GM19025 (cell line): ENCODE data around the gene RUSC2.
"Not testable (repeated sequence)": the region's sequence is repeated elsewhere in the genome, so short reads cannot be mapped to it uniquely, and the experiment has no call there.

Source experiments
- ATAC-seq: cut with Tn5 transposase; IDR thresholded peaks from one replicate; pipeline ENCODE4 v1.9.1; 2021; ENCODE audit warnings: mild to moderate bottlenecking, low read depth, moderate library complexity; ENCODE audit not compliant: unreplicated experiment

Gene RUSC2

DNA sequence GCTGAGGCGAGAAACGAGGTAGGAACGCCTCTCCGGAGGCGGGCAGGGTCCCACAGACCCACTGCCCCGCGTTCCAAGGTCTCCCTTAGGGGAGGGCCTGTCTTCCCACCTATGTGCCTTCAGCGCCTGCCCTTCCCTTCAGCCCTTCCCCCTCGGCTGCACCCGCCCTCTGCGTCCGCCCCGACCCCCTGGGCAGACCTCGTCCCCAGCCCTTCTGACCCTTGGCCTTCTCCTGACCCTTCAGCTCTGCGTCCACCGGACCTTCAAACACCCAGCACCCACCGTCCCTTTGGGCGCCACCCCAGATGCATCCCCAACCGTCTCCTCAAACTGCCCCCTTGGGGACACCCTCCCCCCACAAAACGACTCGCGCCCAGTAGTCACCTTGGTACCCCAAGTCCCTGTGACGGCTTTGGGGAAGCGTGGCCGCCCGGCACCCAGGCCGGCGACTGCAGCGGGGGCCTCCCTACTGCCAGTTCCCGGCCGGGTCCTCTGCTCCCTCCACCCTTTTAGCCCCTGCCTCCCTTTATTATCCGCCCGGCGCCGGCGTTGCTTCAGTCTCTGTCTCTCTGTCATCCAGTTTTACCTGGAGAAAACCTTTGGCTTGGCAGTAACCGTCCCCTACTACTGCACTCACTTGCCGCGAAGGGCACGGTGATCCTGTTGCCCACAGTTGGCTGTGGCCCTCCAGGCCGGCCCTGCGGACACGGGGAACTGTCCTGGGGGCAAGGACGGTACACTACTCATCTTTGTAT, 421 bp downstream of the RUSC2 start:
- no peak for ATAC-seq

- ATAC-seq: no peak
Measured at GRCh38 chr9:35490910-35491465, 1.1 kb downstream of the RUSC2 start.

DNA sequence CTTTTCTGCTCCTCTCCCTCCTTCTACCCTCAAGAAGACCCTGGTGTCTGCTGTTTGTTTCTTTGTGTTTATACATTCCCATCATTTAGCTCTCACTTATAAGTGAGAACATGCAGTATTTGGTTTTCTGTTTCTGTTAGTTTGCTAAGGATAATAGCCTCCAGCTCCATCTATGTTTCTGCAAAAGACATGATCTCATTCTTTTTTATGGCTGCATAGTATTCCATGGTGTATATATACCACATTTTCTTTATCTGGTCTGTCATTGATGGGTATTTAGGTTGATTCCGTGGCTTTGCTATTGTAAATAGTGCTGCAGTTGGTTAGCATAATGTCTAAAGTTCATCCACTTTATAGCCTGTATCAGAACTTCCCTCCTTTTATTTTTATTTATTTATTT, 3.2 kb downstream of the RUSC2 start:
- ATAC-seq: not testable (repeated sequence)

DNA sequence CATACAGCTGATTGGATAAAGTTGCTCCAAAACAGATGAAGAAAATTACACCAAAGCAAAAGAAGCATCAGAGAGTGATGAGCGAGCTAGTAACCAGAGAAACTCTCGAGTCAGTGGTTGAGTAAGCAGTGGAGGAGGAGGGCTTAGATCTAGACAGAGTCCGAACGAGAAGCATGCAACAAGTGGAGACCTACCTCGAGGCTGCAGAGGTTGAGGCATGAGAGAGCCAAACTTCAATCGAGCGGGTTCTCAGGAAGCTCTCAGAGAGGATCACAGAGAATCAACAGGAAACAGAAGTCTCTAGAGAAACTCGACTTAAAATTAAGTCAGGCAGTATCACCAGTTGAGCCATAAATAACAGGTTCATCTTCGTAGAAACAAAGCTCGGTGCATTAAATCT, 6.1 kb downstream of the RUSC2 start:
- no peak for ATAC-seq

DNA sequence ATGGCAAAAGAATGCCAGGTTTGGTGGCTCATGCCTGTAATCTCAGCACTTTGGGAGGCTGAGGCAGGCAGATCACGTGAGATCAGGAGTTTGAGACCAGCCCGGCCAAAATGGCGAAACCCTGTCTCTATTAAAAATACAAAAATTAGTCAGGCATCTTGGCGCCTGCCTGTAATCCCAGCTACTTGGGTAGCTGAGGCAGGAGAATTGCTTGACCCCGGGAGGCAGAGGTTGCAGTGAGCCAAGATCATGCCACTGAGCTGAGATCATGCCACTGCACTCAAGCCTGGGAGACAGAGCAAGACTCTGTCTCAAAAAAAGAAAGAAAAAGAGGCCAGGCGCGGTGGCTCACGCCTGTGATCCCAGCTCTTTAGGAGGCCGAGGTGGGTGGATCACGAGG, 8.3 kb downstream of the RUSC2 start:
- not testable (repeated sequence) for ATAC-seq

- no peak for ATAC-seq
Measured at GRCh38 chr9:35499029-35499700, 9.3 kb downstream of the RUSC2 start.

GRCh38 chr9:35499701-35500030, 9.8 kb downstream of the RUSC2 start:
- no peak for ATAC-seq

- no peak for ATAC-seq
Measured at GRCh38 chr9:35500130-35500748, 10.3 kb downstream of the RUSC2 start.

DNA sequence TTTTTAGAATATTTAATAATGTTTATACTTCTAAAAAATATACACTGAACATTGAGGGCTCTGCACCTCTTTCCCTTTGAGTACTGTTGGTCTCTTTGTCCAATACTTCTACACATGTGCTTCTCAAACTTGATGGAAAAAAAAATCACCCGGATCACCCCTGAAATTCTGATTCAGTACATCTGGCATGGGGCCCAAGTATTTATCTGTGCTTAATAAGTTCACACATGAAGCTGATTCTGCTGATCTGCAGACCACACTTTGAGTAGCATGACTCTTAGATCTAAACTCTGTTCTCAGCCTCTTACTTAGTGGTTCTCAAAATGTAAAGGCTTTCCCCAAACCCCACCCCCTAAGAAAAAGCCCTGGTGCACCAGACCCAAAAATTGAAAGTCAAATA, 12.0 kb downstream of the RUSC2 start:
- ATAC-seq: no peak

GRCh38 chr9:35506359-35506758, 16.4 kb downstream of the RUSC2 start:
- no peak for ATAC-seq

DNA sequence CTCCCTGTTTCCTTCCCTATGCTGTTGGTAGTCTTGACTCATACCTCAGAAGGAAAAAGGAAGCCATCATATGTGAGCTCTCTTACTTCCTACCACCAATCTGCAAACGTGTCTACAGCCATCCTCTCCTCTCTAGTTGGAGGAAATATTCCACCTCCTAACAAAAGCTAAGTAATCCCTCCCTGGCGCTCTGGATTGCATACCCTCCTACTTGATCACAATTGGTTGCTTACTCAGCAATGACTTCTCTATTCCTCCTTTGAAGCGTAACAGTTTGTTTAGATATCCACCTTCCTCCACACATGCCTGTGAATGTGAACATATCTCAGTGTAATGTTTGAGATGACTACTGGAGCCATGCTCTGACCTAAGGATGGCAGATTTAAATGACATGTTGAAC, 18.2 kb downstream of the RUSC2 start:
- no peak for ATAC-seq

- ATAC-seq: no peak
Measured at GRCh38 chr9:35510383-35510753, 20.5 kb downstream of the RUSC2 start.

DNA sequence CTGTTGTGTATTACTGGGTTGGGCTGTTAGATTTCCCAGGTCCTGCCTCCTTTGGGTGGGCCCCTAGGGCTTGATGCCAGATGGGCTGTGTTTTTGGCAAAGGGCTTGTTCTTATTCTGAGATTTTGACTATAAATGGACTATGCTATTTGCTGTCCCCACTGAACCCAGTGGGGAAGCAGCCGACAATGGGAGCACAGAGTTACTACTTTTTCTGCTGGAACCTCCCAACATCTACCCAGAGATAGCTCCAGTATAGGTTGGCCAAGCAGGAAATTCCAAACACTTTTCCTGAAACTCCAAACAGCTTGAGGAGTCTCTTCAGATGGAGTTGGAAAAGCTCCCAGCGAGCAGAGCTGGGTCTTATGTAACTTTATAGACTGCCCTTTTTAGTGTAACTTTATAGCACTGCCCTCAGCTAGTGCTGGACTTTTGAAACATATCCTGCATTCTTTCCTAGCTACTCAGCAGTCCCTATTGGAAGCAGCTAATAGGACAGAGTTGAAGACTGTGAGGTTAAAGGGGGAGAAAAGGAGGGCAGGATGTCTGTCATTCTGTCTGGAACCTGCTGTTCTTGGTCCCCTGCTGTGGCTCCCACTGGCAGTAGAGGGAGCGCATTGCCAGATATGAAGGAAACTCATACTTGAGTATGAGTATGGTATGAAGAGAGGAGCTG, 21.0 kb downstream of the RUSC2 start:
- no peak for ATAC-seq

GRCh38 chr9:35511453-35511852, 21.5 kb downstream of the RUSC2 start:
- ATAC-seq: no peak

DNA sequence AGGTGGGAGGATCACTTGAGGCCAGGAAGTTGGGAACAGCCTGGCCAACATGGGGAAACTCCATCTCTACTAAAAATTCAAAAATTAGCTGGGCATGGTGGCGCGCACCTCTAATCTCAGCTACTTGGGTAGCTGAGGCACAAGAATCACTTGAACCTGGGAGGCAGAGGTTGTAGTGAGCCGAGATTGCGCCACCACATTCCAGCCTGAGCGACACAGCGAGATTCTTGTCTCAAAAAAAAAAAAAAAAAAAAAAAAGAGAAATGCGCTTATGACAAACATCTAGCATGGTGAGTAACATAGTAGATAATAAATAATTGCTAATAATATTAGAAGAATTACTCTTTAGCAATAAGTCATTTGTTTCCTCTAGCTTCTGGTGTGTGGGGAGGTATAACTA, 25.9 kb downstream of the RUSC2 start:
- no peak for ATAC-seq

GRCh38 chr9:35516479-35516878, 26.6 kb downstream of the RUSC2 start:
- no peak for ATAC-seq

DNA sequence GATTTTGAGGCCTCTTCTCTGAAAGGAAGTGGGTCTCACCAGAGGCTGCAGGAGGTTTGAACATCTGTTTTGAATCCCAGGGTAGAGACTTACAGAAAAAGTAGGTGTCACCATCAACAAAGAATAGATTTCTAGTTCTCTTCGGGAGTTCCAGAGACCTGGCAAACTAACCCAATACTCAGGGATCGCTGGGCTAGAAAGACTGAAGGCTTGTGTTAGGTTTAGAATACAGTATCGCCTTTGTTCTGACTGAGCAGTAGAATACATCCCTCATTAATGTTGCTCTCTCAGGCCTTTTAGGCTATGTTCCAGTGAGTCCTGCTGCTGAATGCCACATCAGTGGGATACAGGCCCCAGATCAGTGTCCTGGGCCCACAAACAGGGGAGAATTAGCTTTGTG, 27.2 kb downstream of the RUSC2 start:
- no peak for ATAC-seq

GRCh38 chr9:35517552-35518224, 27.8 kb downstream of the RUSC2 start:
- no peak for ATAC-seq

- ATAC-seq: no peak
Measured at GRCh38 chr9:35518225-35518821, 28.4 kb downstream of the RUSC2 start.

DNA sequence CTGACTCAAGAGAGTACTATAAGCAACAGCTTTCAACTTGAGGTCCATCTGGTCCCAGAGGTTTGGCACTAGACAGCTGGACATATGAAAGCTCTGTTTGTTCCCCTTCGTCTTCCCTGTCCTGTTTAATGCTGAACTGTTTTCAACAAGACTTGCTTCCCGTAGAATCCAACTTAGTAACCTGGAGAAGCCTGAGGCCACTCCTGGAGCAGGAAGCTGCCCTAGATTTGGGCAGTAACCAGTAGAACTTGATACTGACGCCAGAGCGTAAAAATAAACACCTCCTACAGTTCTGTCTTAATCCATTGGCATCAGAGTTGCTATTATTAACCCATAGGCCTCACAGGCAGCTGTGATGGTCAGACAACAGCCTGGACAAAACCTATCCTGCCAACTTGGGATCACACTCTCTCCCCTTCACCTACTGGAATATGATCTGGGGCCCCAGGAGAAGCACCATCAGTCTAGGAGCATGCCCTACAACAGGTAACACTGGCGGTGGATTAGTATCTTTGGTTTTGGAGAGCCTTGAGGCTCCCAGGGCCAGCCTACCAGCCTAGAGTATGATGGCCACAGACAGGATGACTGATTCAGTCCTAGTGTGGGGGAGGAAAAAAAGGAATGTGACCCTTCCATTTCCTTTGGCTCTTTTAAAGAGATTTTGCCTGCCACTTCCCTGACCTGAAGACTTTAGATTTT, 29.2 kb downstream of the RUSC2 start:
- ATAC-seq: no peak
